VCaP (cell line): ENCODE measurements around the gene RAPGEF5.

Experiments used
- H3K27ac ChIP-seq: fragments of 450-650 bp; 2 replicates; pipeline ENCODE4 v1.5.1; 2017
- TF ChIP-seq, protein P1 (sequence below): fragments of 450-650 bp; conservative IDR thresholded peaks from 2 replicates; pipeline ENCODE4 v1.5.1; 2017; ENCODE audit warnings: mild to moderate bottlenecking, moderate library complexity

RAPGEF5 gene

DNA sequence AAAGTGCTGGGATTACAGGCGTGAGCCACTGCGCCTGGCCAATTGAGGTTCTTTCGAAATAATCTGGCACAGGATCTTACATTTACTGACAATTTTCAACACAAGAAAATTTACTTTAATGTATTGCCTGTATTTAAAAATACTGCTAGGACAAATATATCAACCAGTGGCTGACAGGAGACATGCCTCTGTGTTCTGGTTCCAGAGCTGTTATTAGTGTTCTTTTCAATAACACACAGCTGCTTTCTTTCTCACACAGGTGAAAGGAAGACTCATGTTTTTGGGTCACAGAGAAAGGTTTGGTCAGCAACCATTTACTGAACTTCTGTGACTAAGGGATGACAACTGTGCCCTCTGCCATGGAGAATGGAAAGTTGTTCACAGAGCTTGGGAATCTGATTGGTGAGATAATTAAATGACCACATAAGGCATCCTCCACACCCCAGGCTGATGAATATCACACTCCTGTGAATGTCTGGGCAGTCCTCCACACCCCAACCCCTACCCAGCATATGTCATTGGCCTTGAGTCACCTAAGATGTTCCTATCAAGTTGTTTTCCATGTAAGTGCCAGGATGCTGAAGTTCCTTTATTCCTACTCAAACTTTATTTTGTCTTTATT lies 180.1 kb downstream of the RAPGEF5 start:
- TF ChIP-seq, protein P1, sequence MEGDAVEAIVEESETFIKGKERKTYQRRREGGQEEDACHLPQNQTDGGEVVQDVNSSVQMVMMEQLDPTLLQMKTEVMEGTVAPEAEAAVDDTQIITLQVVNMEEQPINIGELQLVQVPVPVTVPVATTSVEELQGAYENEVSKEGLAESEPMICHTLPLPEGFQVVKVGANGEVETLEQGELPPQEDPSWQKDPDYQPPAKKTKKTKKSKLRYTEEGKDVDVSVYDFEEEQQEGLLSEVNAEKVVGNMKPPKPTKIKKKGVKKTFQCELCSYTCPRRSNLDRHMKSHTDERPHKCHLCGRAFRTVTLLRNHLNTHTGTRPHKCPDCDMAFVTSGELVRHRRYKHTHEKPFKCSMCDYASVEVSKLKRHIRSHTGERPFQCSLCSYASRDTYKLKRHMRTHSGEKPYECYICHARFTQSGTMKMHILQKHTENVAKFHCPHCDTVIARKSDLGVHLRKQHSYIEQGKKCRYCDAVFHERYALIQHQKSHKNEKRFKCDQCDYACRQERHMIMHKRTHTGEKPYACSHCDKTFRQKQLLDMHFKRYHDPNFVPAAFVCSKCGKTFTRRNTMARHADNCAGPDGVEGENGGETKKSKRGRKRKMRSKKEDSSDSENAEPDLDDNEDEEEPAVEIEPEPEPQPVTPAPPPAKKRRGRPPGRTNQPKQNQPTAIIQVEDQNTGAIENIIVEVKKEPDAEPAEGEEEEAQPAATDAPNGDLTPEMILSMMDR, result no peak
- no peak overlapping the region for H3K27ac ChIP-seq

DNA sequence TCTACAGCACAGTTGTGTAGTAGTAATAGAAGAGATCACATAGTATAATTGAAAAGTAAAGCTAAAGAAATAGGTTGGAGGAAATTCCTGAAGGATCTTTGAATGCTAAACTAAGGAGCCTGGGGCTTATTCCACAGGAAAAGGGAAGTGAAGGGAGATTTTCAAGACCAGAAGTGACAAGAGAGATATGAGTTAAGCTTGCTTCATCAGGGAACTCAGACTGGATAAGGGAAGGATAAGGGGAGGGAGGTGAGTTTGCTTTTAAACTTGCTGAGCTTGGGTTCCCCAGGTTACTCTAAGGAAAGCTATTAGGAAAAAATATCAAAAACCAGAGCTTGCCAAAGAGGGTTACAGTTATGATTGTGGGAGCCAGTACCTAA lies 182.4 kb downstream of the RAPGEF5 start:
- TF ChIP-seq, protein P1, result no peak
- H3K27ac ChIP-seq, result no peak overlapping the region

DNA sequence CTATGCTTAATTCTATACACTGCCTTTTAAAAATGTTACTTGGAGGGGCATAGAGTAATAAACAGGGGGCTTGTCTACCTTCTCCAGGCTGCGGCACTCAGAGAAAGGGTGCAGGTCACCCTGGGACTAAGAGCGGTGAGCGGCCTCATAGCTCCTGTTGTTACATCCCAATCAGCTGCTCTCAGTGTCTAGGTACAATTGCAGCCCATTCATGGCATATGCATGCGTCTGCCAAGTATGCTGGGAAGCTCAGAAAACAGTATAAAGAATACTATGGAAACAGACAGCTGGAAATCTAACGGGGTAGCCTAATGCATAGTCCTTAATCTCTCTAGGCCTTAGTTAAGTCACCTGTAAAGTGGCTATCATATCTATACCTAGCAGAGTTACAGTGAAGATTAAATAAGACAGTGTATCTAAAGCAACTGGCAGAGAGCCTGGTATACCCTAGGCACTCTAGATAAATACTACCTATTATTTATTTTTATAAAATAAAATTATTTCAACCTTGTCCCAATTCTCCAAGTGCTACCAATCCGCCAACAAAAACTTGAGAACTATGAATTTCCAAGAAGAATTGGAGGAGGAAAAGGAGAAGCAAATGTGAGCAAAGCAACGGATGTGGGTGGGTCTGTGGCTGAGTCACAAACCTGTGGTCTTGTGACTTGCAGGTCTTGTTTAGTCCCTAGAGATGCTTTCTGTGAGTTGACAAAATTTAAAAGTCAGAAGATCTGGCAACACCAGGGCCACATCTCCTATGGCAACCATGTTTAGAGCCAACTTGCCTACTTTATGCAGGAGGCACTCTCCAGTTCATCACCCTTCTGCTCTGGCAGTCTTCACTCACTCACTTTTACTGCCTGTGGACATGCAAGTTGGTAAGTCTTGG lies 183.0 kb downstream of the RAPGEF5 start:
- TF ChIP-seq, protein P1, result no peak
- H3K27ac ChIP-seq, result no peak overlapping the region

DNA sequence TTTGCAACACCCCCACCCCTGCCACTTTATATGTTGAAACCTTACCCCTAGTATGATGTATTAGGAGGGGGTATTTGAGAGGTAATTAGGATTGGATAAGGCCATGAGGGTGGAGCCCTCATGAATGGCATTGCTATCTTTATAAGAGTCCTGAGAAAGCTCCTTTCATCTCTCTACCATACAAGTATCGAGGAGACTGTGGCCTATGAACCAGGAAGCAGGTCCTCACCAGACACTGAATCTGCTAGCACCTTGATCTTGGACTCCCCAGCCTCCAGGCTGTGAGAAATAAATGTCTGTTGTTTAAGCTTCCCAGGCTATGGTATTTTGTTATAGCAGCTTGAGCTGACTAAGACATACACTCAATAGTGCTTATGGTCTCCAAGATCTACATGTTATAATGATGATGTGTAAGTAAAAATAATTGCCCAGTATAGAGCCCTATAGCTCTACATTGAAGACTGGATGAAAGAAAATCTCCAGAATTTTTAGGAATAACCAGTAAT lies 188.8 kb downstream of the RAPGEF5 start:
- TF ChIP-seq, protein P1, result no peak
- H3K27ac ChIP-seq, result no peak overlapping the region

DNA sequence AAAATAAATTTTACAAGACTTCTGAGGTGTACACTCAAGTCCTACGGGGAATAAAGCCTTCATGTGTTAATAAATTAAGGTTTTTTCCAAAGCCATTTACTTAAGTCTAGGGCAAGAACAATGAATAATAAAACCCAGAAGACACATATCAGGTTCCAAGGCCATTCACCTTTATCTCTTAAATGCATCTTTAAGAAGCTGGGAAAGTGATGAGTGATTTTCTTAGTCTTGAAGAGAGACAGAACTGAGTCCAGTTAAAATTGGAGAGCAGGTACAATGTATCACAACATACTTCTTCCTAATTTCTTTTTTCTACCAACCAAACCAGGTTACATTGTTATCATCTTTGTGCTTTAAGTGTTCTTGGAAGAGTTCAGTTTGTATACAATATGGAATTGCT lies 189.5 kb downstream of the RAPGEF5 start:
- TF ChIP-seq, protein P1, result no peak
- H3K27ac ChIP-seq, result no peak overlapping the region

DNA sequence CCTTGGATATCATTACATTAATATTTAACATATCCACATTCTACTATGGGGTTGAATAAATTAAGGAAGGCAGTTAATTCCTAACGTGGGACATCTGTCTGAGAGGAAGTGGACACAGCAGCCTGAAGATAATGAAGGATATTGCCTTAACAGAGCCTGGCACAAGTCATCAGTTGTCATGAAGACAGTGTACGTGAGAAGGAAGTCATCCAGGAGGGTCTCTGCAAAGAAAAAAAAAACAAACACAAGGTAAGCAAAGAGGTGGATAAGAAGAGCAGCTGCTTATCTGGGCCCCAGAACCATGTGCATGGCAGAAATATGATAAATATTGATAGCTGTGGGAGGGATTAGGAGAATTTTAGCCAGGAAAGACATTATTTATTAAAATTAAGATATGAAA lies 190.0 kb downstream of the RAPGEF5 start:
- TF ChIP-seq, protein P1, result no peak
- no peak overlapping the region for H3K27ac ChIP-seq

DNA sequence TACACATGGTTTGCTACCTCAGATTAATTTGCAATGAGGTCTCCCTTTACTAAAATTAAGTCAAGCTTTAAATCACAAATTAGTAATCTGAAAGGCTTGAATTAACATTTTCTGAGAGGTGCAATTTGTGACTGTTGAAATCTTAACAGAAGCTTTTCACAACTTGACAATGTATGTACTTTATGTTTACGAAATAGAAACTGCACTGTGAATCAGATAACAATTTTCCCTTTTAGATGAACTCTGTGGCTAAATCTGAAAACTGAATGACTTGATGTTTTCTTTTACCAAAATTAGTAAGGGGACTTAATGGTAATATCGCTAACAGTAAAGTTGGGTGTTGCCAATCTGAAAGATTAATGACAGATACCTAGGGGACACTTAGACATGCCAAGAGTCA lies 197.6 kb downstream of the RAPGEF5 start:
- TF ChIP-seq, protein P1, result no peak
- no peak overlapping the region for H3K27ac ChIP-seq
